Upper lobe of left lung (tissue), 6 donors: ENCODE measurements around the gene RUNX1. TPM values are rescaled to one million over a fixed set of nuclear protein-coding genes. Genes with fewer than 3 reads are reported as not detected.

Experiments
- ATAC-seq, 2 donors: fragments of 200-7000 bp; cut with Tn5 transposase; one replicate each; pipeline ENCODE4 v1.9.1; 2022; ENCODE audit warnings: mild to moderate bottlenecking in 2 of 2, moderate library complexity in 2 of 2; ENCODE audit not compliant: low FRiP score in 2 of 2
- DNase-seq, 2 donors: peaks; one replicate each; pipeline ENCODE4 v3.0.0-alpha.2; 2019 to 2020
- H3K27ac ChIP-seq, 4 donors: fragments of 200-600 bp; sonication (generic); one replicate each; pipeline ENCODE4 v1.5.1; 2016 to 2019
- H3K27me3 ChIP-seq, 4 donors: fragments of 200-600 bp; sonication (generic); one replicate each; pipeline ENCODE4 v1.5.1; 2017 to 2019
- H3K36me3 ChIP-seq, 4 donors: fragments of 200-600 bp; sonication (generic); one replicate each; pipeline ENCODE4 v1.5.1; 2016 to 2019
- H3K4me1 ChIP-seq, 4 donors: fragments of 200-600 bp; sonication (generic); one replicate each; pipeline ENCODE4 v1.5.1; 2018 to 2019
- H3K4me3 ChIP-seq, 4 donors: fragments of 200-600 bp; sonication (generic); one replicate each; pipeline ENCODE4 v1.5.1; 2017 to 2019; ENCODE audit warnings: mild to moderate bottlenecking in 2 of 4, moderate library complexity in 1 of 4
- H3K9me3 ChIP-seq, 4 donors: fragments of 200-600 bp; sonication (generic); one replicate each; pipeline ENCODE4 v1.5.1; 2018 to 2019
- CTCF ChIP-seq, 6 experiments: fragments of 450-650 bp in 4 of 6; fragments of 200-600 bp in 2 of 6; sonication (generic) in 2 of 6; IDR thresholded peaks; one replicate each; pipeline ENCODE4 v1.5.1; 2016 to 2019; ENCODE audit warnings: antibody characterized with exemption in 6 of 6
- EP300 ChIP-seq, 4 donors: sonication (generic); formaldehyde crosslinking; IDR thresholded peaks; one replicate each; pipeline ENCODE4 v1.5.1; 2017; ENCODE audit warnings: antibody characterized with exemption in 4 of 4, control low read depth in 2 of 4
- POLR2A ChIP-seq, 4 donors: fragments of 450-650 bp; IDR thresholded peaks; one replicate each; pipeline ENCODE4 v1.5.1; 2016 to 2017; ENCODE audit warnings: antibody characterized with exemption in 4 of 4, mild to moderate bottlenecking in 2 of 4
- POLR2AphosphoS5 ChIP-seq, 2 donors: sonication (generic); formaldehyde crosslinking; IDR thresholded peaks; one replicate each; pipeline ENCODE4 v1.5.1; 2017; ENCODE audit warnings: antibody characterized with exemption in 2 of 2
- WGBS, 2 donors: methylation state at CpG; one replicate each; pipeline ENCODE4 v1.1.5; 2017 to 2018; 5-methylcytosine and 5-hydroxymethylcytosine counted together
- total RNA-seq, 6 donors: library from RNA; depleted of rRNA in 4 of 6; stranded (reverse); fragments of >200 nt in 4 of 6; gene quantifications; one replicate each; pipeline versions ENCODE4 v1.1.0 to v1.2.1, GENCODE V29; 2016 to 2021
- donor health status: DM: no; HTN: no; CAD: no; lungs with moderate emphysema.
- donor health status: DM: no; HTN: yes; CAD: no; lungs with severe emphysema.

Gene RUNX1
- total RNA-seq, 6 donors from 2014 or later = 62.2 to 252 (median 98.2) TPM

GRCh38 chr21:34740198-34740597 lies 308.9 kb downstream of the RUNX1 start:
- TF ChIP-seq POLR2AphosphoS5 (IDR thresholded peaks at IDR 0.05) (no peak), CTCF (IDR thresholded peaks at IDR 0.05) (no peak), EP300 (IDR thresholded peaks at IDR 0.05) (no peak), POLR2A (IDR thresholded peaks at IDR 0.05) (no peak)
- Histone ChIP-seq H3K27ac (no peak overlapping the region), H3K27me3 (no peaks in the 10 kb centered on the region), H3K36me3 (no peaks in the 10 kb centered on the region), H3K4me3 (no peak overlapping the region), H3K9me3 (no peaks in the 10 kb centered on the region), H3K4me1 (peaks cover 0 to 5% (median 2%) of the 10 kb centered on the region in 4 donors)
- ATAC-seq = no peak
- 79 to 83% methylated on average over 1 of the region's 1 CpG for WGBS, 2 donors
- DNase-seq = no peak
